Body of pancreas (tissue), 4 donors: ENCODE results near the gene MYZAP. TPM values are rescaled to one million over a fixed set of nuclear protein-coding genes. Genes with fewer than 3 reads are reported as not detected.

Experiments
- ATAC-seq: fragments of 150-250 bp; one replicate; pipeline ENCODE4 v1.9.1; 2016
- DNase-seq, 4 donors: peaks; one replicate each; pipeline ENCODE4 v3.0.0-alpha.2; 2019
- H3K27ac ChIP-seq, 4 donors: fragments of 200-600 bp; sonication (generic); 1 replicate in 3 of 4; 2 replicates in 1 of 4; pipeline versions ENCODE4 v1.5.1 to v1.6.1; 2016 to 2019; ENCODE audit warnings: mild to moderate bottlenecking in 1 of 4, mixed read lengths in 1 of 4, moderate library complexity in 1 of 4
- H3K27me3 ChIP-seq, 2 donors: fragments of 200-600 bp; sonication (generic); one replicate each; pipeline ENCODE4 v1.6.0; 2016; ENCODE audit warnings: mild to moderate bottlenecking in 1 of 2
- H3K36me3 ChIP-seq, 2 donors: fragments of 200-600 bp; sonication (generic); replicated peaks in 1 of 2; 2 replicates each; pipeline ENCODE4 v1.5.1; 2016; ENCODE audit warnings: low read depth in 2 of 2; ENCODE audit not compliant: insufficient read depth in 1 of 2
- H3K4me1 ChIP-seq: fragments of 200-600 bp; sonication (generic); one replicate; pipeline ENCODE4 v1.6.0; 2016
- H3K4me3 ChIP-seq, 2 donors: fragments of 200-600 bp; sonication (generic); 1 replicate in 1 of 2; 2 replicates in 1 of 2; pipeline ENCODE4 v1.5.1; 2016 to 2019
- H3K9me3 ChIP-seq, 3 donors: fragments of 200-600 bp; sonication (generic); 1 replicate in 2 of 3; 2 replicates in 1 of 3; pipeline ENCODE4 v1.5.1; 2016
- POLR2A ChIP-seq, 3 donors: fragments of 450-650 bp; IDR thresholded peaks; one replicate each; pipeline ENCODE4 v1.6.1; 2016; ENCODE audit warnings: antibody characterized with exemption in 3 of 3, mild to moderate bottlenecking in 2 of 3
- WGBS, 2 donors: methylation state at CpG; one replicate each; pipeline ENCODE4 v1.1.5; 2017; 5-methylcytosine and 5-hydroxymethylcytosine counted together
- intact Hi-C: fragments of 100-400 bp; cut with DNase I; formaldehyde crosslinking; loops from one replicate; pipeline ENCODE4 v1.15.1; 2023
- total RNA-seq, 2 donors: library from RNA; depleted of rRNA; stranded (reverse); fragments of >200 nt; gene quantifications; one replicate each; pipeline ENCODE4 v1.1.0, GENCODE V29; 2016
- TF ChIP-seq, protein P1 (sequence below), 7 experiments: fragments of 450-650 bp in 4 of 7; fragments of 200-600 bp in 3 of 7; sonication (generic) in 3 of 7; IDR thresholded peaks; one replicate each; pipeline ENCODE4 v1.5.1; 2016 to 2019; ENCODE audit warnings: antibody characterized with exemption in 7 of 7

MYZAP gene
- total RNA-seq, 2 donors from 2014 or later: 10.9 to 16.3 TPM

GRCh38 chr15:57570994-57571393 is 20.7 kb upstream of the MYZAP start:
- no peaks in the 10 kb centered on the region for H3K27me3 ChIP-seq
- no peaks in the 10 kb centered on the region for H3K4me1 ChIP-seq
- intact Hi-C loops: no loop called here
- TF ChIP-seq, protein P1, sequence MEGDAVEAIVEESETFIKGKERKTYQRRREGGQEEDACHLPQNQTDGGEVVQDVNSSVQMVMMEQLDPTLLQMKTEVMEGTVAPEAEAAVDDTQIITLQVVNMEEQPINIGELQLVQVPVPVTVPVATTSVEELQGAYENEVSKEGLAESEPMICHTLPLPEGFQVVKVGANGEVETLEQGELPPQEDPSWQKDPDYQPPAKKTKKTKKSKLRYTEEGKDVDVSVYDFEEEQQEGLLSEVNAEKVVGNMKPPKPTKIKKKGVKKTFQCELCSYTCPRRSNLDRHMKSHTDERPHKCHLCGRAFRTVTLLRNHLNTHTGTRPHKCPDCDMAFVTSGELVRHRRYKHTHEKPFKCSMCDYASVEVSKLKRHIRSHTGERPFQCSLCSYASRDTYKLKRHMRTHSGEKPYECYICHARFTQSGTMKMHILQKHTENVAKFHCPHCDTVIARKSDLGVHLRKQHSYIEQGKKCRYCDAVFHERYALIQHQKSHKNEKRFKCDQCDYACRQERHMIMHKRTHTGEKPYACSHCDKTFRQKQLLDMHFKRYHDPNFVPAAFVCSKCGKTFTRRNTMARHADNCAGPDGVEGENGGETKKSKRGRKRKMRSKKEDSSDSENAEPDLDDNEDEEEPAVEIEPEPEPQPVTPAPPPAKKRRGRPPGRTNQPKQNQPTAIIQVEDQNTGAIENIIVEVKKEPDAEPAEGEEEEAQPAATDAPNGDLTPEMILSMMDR (IDR thresholded peaks at IDR 0.05): no peak
- TF ChIP-seq POLR2A (IDR thresholded peaks at IDR 0.05): no peak
- H3K27ac ChIP-seq: no peak overlapping the region
- H3K9me3 ChIP-seq: no peaks in the 10 kb centered on the region
- 59 to 78% methylated on average over 3 of the region's 3 CpGs for WGBS, 2 donors
- ATAC-seq (no peak), DNase-seq (no peak)
- no peak overlapping the region for H3K4me3 ChIP-seq
- H3K36me3 ChIP-seq: no peaks in the 10 kb centered on the region

DNA sequence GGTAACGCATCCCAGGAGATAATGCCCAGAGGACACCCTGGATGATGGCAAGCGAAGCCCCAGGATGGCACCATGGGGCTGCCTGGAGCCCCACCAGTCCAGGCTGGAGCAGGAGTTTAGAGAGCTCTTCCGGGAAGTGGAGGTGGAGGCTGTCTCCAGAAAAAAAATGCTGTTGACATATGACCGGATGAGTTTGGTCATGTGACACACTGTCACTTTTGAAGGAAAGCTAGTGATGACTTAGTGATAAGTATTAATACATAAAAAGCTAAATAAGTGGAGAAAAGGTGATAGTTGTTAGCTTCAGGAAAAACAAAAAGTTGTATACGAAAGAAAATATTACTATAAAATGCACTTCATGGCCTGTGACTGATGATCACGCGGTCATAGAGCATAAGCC is 20.0 kb upstream of the MYZAP start:
- Histone ChIP-seq H3K36me3 (no peaks in the 10 kb centered on the region), H3K27me3 (no peaks in the 10 kb centered on the region), H3K27ac (no peak overlapping the region), H3K4me1 (no peaks in the 10 kb centered on the region), H3K9me3 (no peaks in the 10 kb centered on the region), H3K4me3 (no peak overlapping the region)
- WGBS, 2 donors: 81 to 89% methylated on average over 7 of the region's 7 CpGs
- TF ChIP-seq, protein P1 (IDR thresholded peaks at IDR 0.05): no peak
- no peak for TF ChIP-seq POLR2A (IDR thresholded peaks at IDR 0.05)
- DNase-seq (no peak), ATAC-seq (no peak)
- intact Hi-C loops: no loop called here

GRCh38 chr15:57572468-57572867 is 19.2 kb upstream of the MYZAP start:
- 72 to 80% methylated on average over 3 of the region's 3 CpGs for WGBS, 2 donors
- no peaks in the 10 kb centered on the region for H3K27me3 ChIP-seq
- no peak overlapping the region for H3K27ac ChIP-seq
- DNase-seq: no peak
- intact Hi-C loops: no loop called here
- H3K36me3 ChIP-seq: no peaks in the 10 kb centered on the region
- TF ChIP-seq, protein P1 (IDR thresholded peaks at IDR 0.05): no peak
- no peak for TF ChIP-seq POLR2A (IDR thresholded peaks at IDR 0.05)
- H3K9me3 ChIP-seq: no peaks in the 10 kb centered on the region
- no peaks in the 10 kb centered on the region for H3K4me1 ChIP-seq
- no peak for ATAC-seq
- H3K4me3 ChIP-seq: no peak overlapping the region

- intact Hi-C loops: no loop called here
- TF ChIP-seq, protein P1 (IDR thresholded peaks at IDR 0.05): no peak
- no peak for TF ChIP-seq POLR2A (IDR thresholded peaks at IDR 0.05)
- H3K4me1 ChIP-seq: no peaks in the 10 kb centered on the region
- ATAC-seq: no peak
- H3K27me3 ChIP-seq: no peaks in the 10 kb centered on the region
- WGBS, 2 donors: 84 to 85% methylated on average over 4 of the region's 4 CpGs
- no peaks in the 10 kb centered on the region for H3K36me3 ChIP-seq
- DNase-seq: no peak
- no peak overlapping the region for H3K4me3 ChIP-seq
- H3K9me3 ChIP-seq: no peaks in the 10 kb centered on the region
- H3K27ac ChIP-seq: no peak overlapping the region
These were observed 18.6 kb upstream of the MYZAP start for GRCh38 chr15:57573151-57573550.

- ATAC-seq (no peak), DNase-seq (no peak)
- Histone ChIP-seq H3K4me3 (no peak overlapping the region), H3K9me3 (no peaks in the 10 kb centered on the region), H3K4me1 (peaks cover 6% of the 10 kb centered on the region), H3K36me3 (no peaks in the 10 kb centered on the region), H3K27me3 (no peaks in the 10 kb centered on the region), H3K27ac (no peak overlapping the region)
- intact Hi-C loops: no loop called here
- TF ChIP-seq POLR2A (IDR thresholded peaks at IDR 0.05): no peak
- TF ChIP-seq, protein P1 (IDR thresholded peaks at IDR 0.05): no peak
- 79 to 83% methylated on average over 5 of the region's 5 CpGs for WGBS, 2 donors
These were observed 16.3 kb upstream of the MYZAP start for GRCh38 chr15:57575363-57575762.
